ENCODE measurements around the gene TRAF3IP1. TPM values are rescaled to one million over a fixed set of nuclear protein-coding genes. Genes with fewer than 3 reads are reported as not detected.

TRAF3IP1 gene
- total RNA-seq, 6 experiments from 2014 or later = 15.7 to 21.7 (median 17.6) TPM

DNA sequence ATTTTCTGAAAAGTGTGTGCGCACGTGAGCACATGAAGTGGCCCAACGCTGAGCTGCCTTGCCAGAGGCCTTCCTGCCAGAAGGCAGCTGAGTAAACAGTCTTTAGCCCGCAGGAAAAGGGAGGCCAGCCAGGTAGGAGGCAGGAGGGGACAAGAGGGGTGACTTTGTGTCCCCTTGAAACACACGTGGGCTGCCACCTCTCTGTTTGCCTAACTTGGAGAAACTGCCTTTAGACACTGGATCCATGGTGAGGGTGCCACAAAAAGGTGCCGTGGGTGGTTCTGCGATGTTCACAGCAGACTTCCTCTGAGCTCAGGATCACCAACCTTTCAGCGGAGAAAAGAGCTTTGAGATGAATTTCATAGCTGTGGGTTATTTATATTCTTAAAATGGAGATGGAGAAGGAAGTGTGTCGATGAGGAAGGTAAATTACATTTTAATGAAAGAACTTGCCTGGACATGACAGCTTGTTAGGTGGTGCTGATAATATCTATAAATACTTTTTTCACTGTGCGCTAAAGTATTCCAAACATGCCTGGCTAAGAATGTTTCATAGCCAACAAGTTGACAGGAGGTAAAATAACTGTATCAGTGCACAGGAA is 69.8 kb downstream of the TRAF3IP1 start:
- DNase-seq = no peak
- peaks cover 12% of the 10 kb centered on the region; the same call in 1 of the 2 replicates for H3K36me3 Mint-ChIP-seq (ENCODE audit: low read depth)
- TF ChIP-seq CTCF (IDR thresholded peaks at IDR 0.05) = no peak
- H3K4me3 Mint-ChIP-seq = no peak overlapping the region
- no peaks in the 10 kb centered on the region for H3K9me3 Mint-ChIP-seq
- peaks cover 6% of the 10 kb centered on the region for H3K4me1 Mint-ChIP-seq (ENCODE audit: low read depth)
- no peak overlapping the region for H3K27ac Mint-ChIP-seq
- no peaks in the 10 kb centered on the region; the same call in 1 of the 2 replicates for H3K27me3 Mint-ChIP-seq (ENCODE audit: insufficient read depth)

GRCh38 chr2:238391042-238391689 is 70.8 kb downstream of the TRAF3IP1 start:
- H3K27me3 Mint-ChIP-seq (ENCODE audit: insufficient read depth) = no peaks in the 10 kb centered on the region; the same call in 1 of the 2 replicates
- no peaks in the 10 kb centered on the region for H3K9me3 Mint-ChIP-seq
- peaks cover 12% of the 10 kb centered on the region; the same call in 1 of the 2 replicates for H3K36me3 Mint-ChIP-seq (ENCODE audit: low read depth)
- no peak for DNase-seq
- H3K4me1 Mint-ChIP-seq (ENCODE audit: low read depth) = peaks cover 6% of the 10 kb centered on the region
- TF ChIP-seq CTCF (IDR thresholded peaks at IDR 0.05) = no peak
- H3K27ac Mint-ChIP-seq = no peak overlapping the region
- no peak overlapping the region for H3K4me3 Mint-ChIP-seq

DNA sequence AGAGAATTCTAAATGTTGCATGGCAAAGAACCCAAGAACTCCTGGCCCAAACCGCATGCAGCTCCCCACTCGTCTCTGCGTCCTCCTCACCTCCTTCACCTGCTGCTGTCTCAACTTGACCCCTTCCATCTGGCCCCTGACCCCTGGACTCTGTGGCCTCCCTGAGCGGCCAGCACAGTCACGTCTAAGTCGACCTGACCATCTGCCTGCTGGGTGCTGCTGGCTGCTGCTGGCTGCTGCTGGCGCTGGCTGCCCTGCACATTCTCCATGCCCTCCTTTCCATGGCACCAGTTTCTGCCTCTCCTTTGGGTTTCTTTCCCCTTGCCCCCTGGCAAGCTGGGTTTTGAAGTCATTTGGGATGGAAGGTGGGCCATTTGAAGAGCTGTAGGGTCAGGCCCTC is 76.3 kb downstream of the TRAF3IP1 start:
- Mint-ChIP-seq H3K4me1 (ENCODE audit: low read depth) (no peaks in the 10 kb centered on the region), H3K4me3 (no peak overlapping the region), H3K27me3 (ENCODE audit: insufficient read depth) (no peaks in the 10 kb centered on the region; the same call in 1 of the 2 replicates), H3K9me3 (no peaks in the 10 kb centered on the region), H3K27ac (no peak overlapping the region), H3K36me3 (ENCODE audit: low read depth) (peaks cover 3% of the 10 kb centered on the region)
- no peak for DNase-seq
- no peak for TF ChIP-seq CTCF (IDR thresholded peaks at IDR 0.05)

GRCh38 chr2:238397356-238397755 is 77.0 kb downstream of the TRAF3IP1 start:
- Mint-ChIP-seq H3K27me3 (ENCODE audit: insufficient read depth) (no peaks in the 10 kb centered on the region), H3K36me3 (ENCODE audit: low read depth) (peaks cover 4% of the 10 kb centered on the region), H3K27ac (no peak overlapping the region), H3K4me3 (no peak overlapping the region), H3K9me3 (no peaks in the 10 kb centered on the region), H3K4me1 (ENCODE audit: low read depth) (no peaks in the 10 kb centered on the region)
- no peak for TF ChIP-seq CTCF (IDR thresholded peaks at IDR 0.05)
- DNase-seq = no peak

- DNase-seq = no peak
- H3K4me3 Mint-ChIP-seq = no peak overlapping the region
- peaks cover 6% of the 10 kb centered on the region for H3K36me3 Mint-ChIP-seq (ENCODE audit: low read depth)
- no peak for TF ChIP-seq CTCF (IDR thresholded peaks at IDR 0.05)
- H3K4me1 Mint-ChIP-seq (ENCODE audit: low read depth) = no peaks in the 10 kb centered on the region
- H3K27ac Mint-ChIP-seq = no peak overlapping the region
- H3K9me3 Mint-ChIP-seq = no peaks in the 10 kb centered on the region
- H3K27me3 Mint-ChIP-seq (ENCODE audit: insufficient read depth) = no peaks in the 10 kb centered on the region
Observed at GRCh38 chr2:238398577-238398976, 78.3 kb downstream of the TRAF3IP1 start.

Measured in HFFc6 (cell line).